Body of pancreas (tissue), 4 donors: ENCODE results near the gene XRCC5. TPM values are rescaled to one million over a fixed set of nuclear protein-coding genes. Genes with fewer than 3 reads are reported as not detected.
A peak's percentile ranks its signal among the peaks of the same experiment; 100 is the strongest.
"Not testable (repeated sequence)": the region's sequence is repeated elsewhere in the genome, so short reads cannot be mapped to it uniquely, and the experiment has no call there.

ENCODE experiments used
- ATAC-seq: fragments of 150-250 bp; one replicate; pipeline ENCODE4 v1.9.1; 2016
- DNase-seq, 4 donors: peaks; one replicate each; pipeline ENCODE4 v3.0.0-alpha.2; 2019
- H3K27ac ChIP-seq, 4 donors: fragments of 200-600 bp; sonication (generic); 1 replicate in 3 of 4; 2 replicates in 1 of 4; pipeline versions ENCODE4 v1.5.1 to v1.6.1; 2016 to 2019; ENCODE audit warnings: mild to moderate bottlenecking in 1 of 4, mixed read lengths in 1 of 4, moderate library complexity in 1 of 4
- H3K27me3 ChIP-seq, 2 donors: fragments of 200-600 bp; sonication (generic); one replicate each; pipeline ENCODE4 v1.6.0; 2016; ENCODE audit warnings: mild to moderate bottlenecking in 1 of 2
- H3K36me3 ChIP-seq, 2 donors: fragments of 200-600 bp; sonication (generic); replicated peaks in 1 of 2; 2 replicates each; pipeline ENCODE4 v1.5.1; 2016; ENCODE audit warnings: low read depth in 2 of 2; ENCODE audit not compliant: insufficient read depth in 1 of 2
- H3K4me1 ChIP-seq: fragments of 200-600 bp; sonication (generic); one replicate; pipeline ENCODE4 v1.6.0; 2016
- H3K4me3 ChIP-seq, 2 donors: fragments of 200-600 bp; sonication (generic); 1 replicate in 1 of 2; 2 replicates in 1 of 2; pipeline ENCODE4 v1.5.1; 2016 to 2019
- H3K9me3 ChIP-seq, 3 donors: fragments of 200-600 bp; sonication (generic); 1 replicate in 2 of 3; 2 replicates in 1 of 3; pipeline ENCODE4 v1.5.1; 2016
- POLR2A ChIP-seq, 3 donors: fragments of 450-650 bp; IDR thresholded peaks; one replicate each; pipeline ENCODE4 v1.6.1; 2016; ENCODE audit warnings: antibody characterized with exemption in 3 of 3, mild to moderate bottlenecking in 2 of 3
- WGBS, 2 donors: methylation state at CpG; one replicate each; pipeline ENCODE4 v1.1.5; 2017; 5-methylcytosine and 5-hydroxymethylcytosine counted together
- intact Hi-C: fragments of 100-400 bp; cut with DNase I; formaldehyde crosslinking; loops from one replicate; pipeline ENCODE4 v1.15.1; 2023
- total RNA-seq, 2 donors: library from RNA; depleted of rRNA; stranded (reverse); fragments of >200 nt; gene quantifications; one replicate each; pipeline ENCODE4 v1.1.0, GENCODE V29; 2016
- TF ChIP-seq, protein P1 (sequence below), 7 experiments: fragments of 450-650 bp in 4 of 7; fragments of 200-600 bp in 3 of 7; sonication (generic) in 3 of 7; IDR thresholded peaks; one replicate each; pipeline ENCODE4 v1.5.1; 2016 to 2019; ENCODE audit warnings: antibody characterized with exemption in 7 of 7

The XRCC5 gene
- total RNA-seq, 2 donors from 2014 or later: 74.2 to 74.7 TPM

DNA sequence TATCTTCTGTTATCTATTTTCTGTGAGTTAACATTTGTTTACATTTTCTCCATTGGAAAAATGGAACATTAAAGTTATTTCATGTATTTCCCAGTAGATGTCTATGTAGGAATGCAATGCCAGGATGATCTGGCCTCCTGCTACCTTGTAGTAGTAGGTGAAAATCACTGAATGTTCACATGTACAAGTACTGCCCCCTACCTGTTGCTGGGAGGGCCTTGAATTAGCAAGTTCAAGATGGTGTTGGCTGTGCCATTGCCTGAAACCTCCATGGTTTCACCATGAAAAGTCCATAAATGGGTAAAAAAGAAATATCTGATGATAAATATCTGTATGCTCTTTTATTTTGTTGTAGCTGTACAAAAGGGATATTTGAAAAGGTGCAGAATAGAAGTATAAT is 30.7 kb downstream of the XRCC5 start:
- ATAC-seq: peak; percentile 38
- Histone ChIP-seq H3K9me3 (no peaks in the 10 kb centered on the region), H3K4me1 (no peaks in the 10 kb centered on the region), H3K4me3 (no peak overlapping the region), H3K27ac (no peak overlapping the region), H3K36me3 (peaks cover 9 to 52% of the 10 kb centered on the region in 2 donors), H3K27me3 (no peaks in the 10 kb centered on the region)
- intact Hi-C loops: no loop called here
- TF ChIP-seq, protein P1, sequence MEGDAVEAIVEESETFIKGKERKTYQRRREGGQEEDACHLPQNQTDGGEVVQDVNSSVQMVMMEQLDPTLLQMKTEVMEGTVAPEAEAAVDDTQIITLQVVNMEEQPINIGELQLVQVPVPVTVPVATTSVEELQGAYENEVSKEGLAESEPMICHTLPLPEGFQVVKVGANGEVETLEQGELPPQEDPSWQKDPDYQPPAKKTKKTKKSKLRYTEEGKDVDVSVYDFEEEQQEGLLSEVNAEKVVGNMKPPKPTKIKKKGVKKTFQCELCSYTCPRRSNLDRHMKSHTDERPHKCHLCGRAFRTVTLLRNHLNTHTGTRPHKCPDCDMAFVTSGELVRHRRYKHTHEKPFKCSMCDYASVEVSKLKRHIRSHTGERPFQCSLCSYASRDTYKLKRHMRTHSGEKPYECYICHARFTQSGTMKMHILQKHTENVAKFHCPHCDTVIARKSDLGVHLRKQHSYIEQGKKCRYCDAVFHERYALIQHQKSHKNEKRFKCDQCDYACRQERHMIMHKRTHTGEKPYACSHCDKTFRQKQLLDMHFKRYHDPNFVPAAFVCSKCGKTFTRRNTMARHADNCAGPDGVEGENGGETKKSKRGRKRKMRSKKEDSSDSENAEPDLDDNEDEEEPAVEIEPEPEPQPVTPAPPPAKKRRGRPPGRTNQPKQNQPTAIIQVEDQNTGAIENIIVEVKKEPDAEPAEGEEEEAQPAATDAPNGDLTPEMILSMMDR (IDR thresholded peaks at IDR 0.05): peak in 5 of 7 experiments; percentile 26 to 54 (median 34)
- TF ChIP-seq POLR2A (IDR thresholded peaks at IDR 0.05): no peak
- peak; percentile 13 to 54 (median 37) for DNase-seq

DNA sequence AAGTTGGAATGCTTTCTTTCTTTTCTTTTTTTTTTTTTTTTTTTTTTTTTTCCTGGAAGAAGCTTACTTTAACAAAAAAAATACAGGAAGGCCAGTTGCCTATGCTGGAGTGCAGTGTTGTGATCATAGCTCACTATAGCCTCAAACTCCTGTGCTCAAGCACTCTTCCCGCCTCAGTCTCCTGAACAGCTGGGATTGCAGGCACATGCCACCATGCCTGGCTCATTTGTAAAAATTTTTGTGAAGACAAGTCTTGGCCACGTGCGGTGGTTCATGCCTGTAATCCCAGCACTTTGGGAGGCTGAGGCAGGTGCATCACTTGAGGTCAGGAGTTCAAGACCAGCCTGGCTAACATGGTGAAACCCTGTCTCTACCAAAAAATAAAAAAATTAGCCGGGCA is 32.4 kb downstream of the XRCC5 start:
- ATAC-seq, H3K27ac ChIP-seq, DNase-seq, H3K9me3 ChIP-seq, intact Hi-C loops, H3K4me1 ChIP-seq, H3K27me3 ChIP-seq, H3K4me3 ChIP-seq: not testable (repeated sequence)
- 93 to 94% methylated on average over 4 of the region's 4 CpGs for WGBS, 2 donors
- H3K36me3 ChIP-seq: peaks cover 9 to 45% of the 10 kb centered on the region in 2 donors

- intact Hi-C loops: no loop called here
- H3K27ac ChIP-seq: no peak overlapping the region
- no peaks in the 10 kb centered on the region for H3K27me3 ChIP-seq
- ATAC-seq: no peak
- peaks cover 9 to 38% of the 10 kb centered on the region in 2 donors for H3K36me3 ChIP-seq
- no peak overlapping the region for H3K4me3 ChIP-seq
- no peaks in the 10 kb centered on the region for H3K4me1 ChIP-seq
- WGBS, 2 donors: 76 to 100% methylated on average over 1 of the region's 1 CpG
- TF ChIP-seq POLR2A (IDR thresholded peaks at IDR 0.05): no peak
- TF ChIP-seq, protein P1 (IDR thresholded peaks at IDR 0.05): no peak
- DNase-seq: no peak
- H3K9me3 ChIP-seq: no peaks in the 10 kb centered on the region
Observed at GRCh38 chr2:216142540-216142939, 33.4 kb downstream of the XRCC5 start.

- TF ChIP-seq POLR2A (IDR thresholded peaks at IDR 0.05): no peak
- TF ChIP-seq, protein P1 (IDR thresholded peaks at IDR 0.05): no peak
- no peak for ATAC-seq
- 55 to 59% methylated on average over 1 of the region's 1 CpG for WGBS, 2 donors
- intact Hi-C loops: no loop called here
- Histone ChIP-seq H3K27me3 (no peaks in the 10 kb centered on the region), H3K4me1 (no peaks in the 10 kb centered on the region), H3K27ac (no peak overlapping the region), H3K9me3 (no peaks in the 10 kb centered on the region), H3K4me3 (no peak overlapping the region), H3K36me3 (peaks cover 8 to 27% of the 10 kb centered on the region in 2 donors)
- DNase-seq: no peak
Observed at GRCh38 chr2:216144372-216144771, 35.2 kb downstream of the XRCC5 start.

DNA sequence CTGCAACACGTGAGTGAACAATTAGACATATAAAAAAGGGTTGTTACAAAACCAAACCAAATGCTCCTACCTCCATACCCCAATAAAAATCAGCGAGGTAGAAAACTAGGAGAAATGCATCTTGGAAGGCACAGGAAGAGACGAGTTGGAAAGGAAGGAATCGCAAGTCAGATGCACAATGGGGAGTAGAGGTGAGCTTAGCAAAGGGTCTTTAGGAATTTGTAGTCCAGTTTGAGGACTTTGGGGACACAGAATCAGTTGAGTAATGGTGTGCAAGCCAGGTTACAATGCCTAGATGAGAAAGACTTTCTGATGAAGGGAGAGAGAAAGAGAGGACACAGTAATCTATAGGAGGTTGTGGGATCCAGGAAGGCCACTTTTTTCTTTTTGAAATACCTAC is 35.7 kb downstream of the XRCC5 start:
- Histone ChIP-seq H3K4me3 (no peak overlapping the region), H3K27me3 (no peaks in the 10 kb centered on the region), H3K36me3 (peaks cover 3 to 28% of the 10 kb centered on the region in 2 donors), H3K4me1 (no peaks in the 10 kb centered on the region), H3K9me3 (no peaks in the 10 kb centered on the region), H3K27ac (no peak overlapping the region)
- 92 to 93% methylated on average over 4 of the region's 4 CpGs for WGBS, 2 donors
- ATAC-seq: no peak
- DNase-seq: no peak
- intact Hi-C loops: no loop called here
- no peak for TF ChIP-seq POLR2A (IDR thresholded peaks at IDR 0.05)
- TF ChIP-seq, protein P1 (IDR thresholded peaks at IDR 0.05): no peak
